DMS 273 (cell line): ENCODE results near the gene FAM219A.

Experiments
- DNase-seq: peaks from one replicate; lab custom pipeline; 2025; ENCODE audit not compliant: unreplicated experiment; lab: John Stamatoyannopoulos, UW

FAM219A gene

DNA sequence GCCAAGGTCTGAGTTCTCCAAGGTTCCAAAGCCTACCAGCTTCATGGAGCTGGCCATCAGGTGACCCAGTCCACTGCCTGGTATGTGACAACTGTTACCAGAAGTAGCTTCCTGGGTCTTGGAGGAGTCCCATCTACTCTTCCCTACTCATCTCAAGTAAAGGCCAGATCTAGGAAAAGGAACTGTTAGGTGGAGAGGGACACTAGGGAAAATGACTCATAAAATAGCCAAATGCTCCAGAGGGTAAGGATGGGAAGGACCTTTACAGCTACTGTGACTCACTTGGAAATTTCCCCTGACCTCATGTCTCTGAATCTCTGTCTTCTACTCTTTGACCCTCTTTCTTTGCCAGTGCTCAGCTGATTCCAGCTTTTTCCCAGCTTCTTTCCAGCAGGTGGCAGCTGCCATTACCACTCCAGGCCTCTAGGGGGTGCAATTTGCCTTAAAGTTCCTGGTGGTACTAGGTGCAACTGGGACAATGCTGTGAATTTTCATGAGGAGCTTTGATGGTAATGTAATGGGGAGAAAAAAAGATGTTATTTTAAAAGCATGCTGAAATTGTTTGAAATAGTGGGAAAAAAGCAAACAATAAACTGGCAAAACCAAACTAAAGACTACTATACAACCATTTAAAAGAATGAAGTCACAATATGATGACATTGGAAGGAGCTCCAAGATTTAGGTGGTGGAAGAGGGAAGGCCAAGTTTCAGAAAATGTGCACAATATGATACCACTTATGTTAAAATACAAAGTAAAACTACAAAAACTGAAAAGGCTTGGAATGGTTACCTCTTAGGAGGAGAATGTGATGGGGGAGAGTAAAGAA, 54.6 kb downstream of the FAM219A start:
- peak; percentile 87 for DNase-seq

DNA sequence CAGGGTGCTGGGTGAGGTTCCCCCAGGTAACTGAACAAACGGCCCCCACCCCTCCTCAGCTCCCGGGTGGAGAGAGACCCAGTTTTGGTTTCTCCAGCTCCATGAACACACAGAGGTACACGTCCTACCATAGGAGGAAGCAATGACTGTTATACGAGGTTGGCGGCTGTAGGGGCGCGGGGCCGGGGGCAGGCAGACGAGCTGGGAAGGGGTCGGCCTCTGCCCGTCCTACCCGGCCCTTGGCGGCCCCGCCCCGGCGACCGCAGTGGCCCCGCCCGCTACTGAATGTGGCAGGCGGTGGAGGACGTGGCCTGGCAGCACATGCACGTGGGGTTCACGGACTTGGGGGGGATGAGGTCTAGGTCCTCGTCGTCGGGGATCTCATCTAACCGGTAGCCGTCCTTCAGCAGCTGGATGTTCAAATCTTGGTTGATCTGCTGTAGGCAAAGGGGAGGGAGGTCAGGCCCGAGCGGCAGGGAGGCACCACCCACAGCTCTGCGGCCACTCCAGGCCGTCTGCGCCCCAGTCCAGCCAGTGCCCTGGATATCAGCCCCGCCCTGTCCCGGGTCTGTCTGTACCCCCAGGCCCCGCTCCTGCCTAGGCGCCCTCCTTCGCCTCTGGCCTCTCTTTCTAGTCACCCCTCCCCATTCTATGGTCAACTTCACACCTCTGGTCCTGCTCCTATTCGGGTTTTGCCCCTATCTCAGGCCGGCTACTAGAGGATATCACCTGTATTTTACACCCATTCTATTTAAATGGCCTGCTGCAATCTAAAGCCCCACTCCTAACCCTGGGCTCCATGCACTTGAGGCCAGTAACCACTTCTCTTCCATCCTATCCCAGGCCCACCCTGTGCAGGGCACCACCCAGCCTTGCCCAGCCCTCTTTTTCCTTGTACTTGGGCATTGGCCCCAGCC, 57.4 kb downstream of the FAM219A start:
- DNase-seq: no peak

DNA sequence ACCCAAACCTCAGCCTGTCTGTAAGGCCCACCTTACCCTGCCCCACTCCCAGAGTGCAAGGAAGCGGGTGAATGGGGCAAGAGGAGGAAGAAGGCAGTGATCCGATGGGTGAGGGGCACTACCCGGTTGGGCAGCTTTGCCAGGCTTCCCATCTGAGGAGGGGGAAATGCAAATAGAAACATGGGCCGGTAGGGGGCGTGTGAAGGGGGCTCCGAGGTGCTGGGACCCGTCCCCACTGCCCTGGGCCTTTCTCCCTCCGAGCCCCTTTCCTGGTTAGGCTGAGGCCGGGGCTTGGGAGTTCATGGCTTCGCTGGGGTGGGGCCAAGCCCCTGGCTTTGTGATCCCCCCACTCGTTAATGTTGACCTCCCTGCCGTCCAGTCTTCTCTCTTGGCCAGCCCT, 58.1 kb downstream of the FAM219A start:
- DNase-seq: no peak

DNA sequence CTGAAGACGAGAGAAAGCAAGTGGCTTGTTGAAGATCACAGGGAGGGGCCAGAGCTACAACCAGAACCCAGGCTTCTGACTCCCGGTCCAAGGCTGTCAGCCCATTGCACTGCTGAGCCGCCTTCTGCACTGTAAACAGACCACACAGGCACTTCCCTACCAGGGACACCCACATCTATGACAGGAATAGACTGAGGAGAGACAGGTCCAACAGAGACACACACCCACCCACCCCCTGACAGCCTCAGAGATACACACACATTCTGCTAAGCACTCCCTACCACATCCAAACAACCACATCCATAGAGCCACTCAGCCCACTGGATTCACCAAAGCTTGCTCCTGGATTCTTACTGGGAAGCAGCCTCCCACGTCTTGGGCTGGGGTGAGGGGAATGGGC, 58.6 kb downstream of the FAM219A start:
- no peak for DNase-seq

DNA sequence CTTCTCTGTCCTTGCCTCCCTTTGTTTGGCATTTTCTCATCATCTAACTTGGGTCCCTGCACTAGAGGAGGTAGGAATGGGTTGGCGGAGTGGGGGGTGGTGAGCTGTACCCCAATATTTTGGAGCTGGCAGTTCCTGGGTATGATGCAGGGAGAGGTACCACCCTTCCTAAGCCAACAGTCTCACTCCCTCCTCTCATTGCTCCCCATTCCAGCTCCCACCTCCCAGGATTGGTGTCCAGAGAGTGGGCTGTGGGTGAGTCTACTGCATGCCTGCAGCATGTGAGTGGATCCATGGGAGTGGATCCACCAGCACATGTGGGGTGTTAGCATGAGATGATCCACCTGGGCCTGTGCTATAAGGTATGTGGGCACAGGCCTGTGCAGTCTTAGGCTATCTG, 59.5 kb downstream of the FAM219A start:
- DNase-seq: no peak

DNA sequence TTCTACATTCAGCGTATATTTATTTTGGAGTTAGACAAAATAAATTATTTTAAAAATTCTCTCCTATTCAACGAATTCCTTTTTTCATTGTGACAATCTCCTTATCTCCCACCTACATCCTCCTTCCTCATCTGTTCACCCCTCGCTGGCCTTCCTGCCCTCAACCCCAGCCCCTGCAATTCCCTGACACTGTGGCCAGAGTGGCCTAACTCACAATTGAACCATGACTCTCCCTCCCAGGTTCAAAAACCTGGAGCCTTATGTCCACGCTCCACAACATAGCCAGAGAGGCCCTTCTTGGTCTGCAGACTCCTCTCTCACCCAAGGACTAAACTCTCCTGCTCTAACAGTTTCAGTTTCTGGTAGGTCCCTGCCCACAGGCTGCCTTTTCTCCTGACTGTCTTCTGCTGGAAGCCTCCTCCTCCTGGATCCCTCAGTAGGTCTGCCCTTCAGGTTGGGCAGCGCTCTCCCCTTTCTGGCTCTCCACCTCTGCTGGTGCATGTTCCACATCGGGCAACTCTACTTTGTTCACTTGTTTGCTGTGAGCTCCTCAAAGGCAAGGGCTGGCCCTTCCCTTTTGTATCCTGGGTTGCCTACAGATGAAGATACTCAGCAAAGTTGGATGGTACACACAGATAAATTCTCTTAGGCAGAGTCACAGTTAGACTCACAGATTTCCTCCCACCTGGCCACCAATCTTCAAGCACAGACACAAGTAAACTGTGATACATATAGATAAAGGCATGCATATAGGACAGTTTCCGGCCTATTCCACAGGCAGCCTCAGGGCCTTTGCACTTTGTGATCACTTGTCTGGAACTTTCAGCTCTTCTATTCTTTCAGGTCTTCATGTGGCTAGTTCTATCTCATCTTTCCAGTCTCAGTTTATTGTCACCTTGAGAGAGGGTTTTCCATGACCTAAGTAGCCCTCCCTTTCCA, 61.8 kb downstream of the FAM219A start:
- DNase-seq: no peak

DNA sequence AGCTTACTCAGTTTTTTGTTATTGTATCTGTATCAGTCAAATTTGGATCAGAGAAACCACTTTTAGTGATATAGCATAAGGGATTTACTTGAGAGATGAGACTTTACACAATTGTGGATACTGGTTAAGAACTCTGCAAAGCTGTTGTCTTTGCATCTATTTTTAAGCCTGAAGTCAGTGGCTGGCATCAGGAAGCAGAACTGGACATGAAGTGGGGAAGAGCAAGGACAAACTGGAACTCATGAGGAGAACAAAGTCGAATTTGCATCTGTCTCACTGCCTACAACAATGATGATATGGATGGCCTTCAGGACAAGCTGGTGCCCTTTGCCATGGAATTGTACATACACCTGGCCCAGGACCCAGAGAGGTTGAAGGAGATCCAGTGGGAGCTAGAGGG, 65.9 kb downstream of the FAM219A start:
- no peak for DNase-seq

DNA sequence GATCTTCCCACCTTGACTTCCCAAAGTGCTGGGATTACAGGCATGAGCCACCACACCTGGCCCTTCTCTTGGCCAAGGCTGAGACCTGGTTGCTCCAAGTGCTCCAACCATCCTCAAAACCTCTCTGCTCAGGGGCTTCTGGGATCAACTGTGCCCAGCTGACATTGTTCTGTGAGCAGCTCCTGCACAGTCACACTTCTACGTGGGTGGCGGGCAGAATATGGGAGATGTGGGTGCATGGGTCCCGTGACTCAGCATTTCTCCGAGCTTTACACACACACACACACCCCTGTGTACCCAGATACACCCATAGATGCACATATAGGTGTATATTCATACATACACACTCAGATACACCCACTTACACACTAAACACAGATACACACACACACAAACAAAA, 71.1 kb downstream of the FAM219A start:
- DNase-seq: no peak

DNA sequence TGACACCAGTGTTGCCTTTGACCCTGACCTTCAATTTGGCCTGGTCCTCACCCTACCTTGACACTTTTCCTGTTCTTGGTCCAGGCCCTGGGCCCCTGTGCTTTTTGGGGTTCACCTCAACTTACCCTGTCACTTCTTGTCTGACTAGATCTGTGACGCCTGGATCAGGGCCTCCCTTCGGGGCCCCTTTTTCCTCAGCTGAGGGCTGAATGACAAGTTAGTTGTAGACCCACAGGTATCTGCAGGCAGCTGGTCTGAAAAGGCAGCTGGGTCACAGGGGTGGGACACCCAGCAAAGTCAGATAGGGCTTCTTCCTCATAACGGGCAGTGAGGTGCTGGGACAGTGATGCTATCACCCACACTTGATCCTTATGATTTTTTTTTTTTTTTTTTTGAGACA, 71.7 kb downstream of the FAM219A start:
- no peak for DNase-seq

DNA sequence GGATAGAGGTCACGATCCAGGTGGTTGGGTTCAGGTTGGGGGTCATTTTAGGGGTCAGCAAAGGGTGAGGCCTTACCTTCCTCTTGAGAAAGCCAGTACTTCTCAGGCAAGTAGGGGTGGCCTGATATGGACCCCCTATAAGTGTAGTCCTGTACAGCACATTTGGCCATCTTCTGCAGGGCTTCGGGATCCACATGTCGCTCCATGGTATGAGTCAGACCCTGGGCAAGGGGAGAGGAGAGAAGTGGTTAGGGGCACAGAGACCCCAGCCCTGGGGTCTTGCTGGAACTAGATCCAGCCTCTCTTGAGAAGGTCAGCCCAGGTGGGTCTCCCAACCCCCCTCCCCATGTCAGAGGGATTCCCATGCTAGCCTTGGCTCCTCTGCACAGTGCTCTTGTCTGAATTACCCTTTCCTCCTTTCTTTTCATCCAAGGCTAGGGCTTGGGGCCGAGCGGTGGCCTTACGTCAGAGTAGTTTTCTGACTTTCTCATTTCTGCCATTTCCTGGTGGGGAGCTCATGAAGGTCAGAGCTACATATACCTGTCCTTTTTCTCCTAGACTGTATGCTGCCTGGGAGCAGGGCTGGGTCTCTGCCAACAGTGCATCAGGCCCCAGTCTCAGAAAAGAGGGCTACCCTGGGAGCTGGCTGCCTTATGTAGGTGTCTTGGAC, 72.7 kb downstream of the FAM219A start:
- DNase-seq: no peak

DNA sequence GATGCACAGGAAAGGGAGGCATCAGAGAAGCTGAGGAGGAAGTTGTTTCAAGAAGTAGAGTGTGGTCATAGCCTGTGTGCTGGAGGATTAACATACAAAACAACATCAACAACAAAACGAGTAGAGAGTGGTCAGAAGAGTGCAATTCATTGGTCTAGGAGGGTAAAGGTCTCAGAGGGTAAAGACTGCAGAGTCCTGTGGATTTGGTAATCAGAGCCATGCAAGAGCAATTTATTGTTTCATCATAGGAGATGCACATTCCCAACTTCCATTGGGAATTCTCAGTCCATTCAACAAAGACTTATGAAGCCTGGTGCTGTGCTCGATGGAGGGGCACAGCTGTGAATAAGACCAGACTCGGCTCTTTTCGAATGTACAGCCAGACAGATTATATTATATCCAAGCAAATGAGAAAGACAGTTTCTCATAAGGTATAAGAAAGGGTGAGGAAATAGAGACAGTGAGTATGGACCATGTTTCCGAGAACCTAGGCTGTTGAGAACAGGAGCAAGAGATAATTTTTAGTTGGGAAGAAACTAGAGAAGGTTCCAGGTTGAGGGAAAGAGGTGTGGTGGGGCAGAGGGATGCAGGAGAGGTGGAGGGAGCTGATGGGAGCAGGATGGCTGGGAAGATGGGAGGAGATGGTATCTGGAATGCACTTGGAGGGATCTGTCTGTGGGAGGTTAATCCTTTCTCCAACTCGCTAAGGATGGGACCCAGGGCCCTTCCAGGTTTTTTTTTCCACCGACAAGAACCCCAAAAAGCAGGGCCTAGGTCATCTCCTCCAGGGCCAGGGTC, 73.8 kb downstream of the FAM219A start:
- DNase-seq: no peak

DNA sequence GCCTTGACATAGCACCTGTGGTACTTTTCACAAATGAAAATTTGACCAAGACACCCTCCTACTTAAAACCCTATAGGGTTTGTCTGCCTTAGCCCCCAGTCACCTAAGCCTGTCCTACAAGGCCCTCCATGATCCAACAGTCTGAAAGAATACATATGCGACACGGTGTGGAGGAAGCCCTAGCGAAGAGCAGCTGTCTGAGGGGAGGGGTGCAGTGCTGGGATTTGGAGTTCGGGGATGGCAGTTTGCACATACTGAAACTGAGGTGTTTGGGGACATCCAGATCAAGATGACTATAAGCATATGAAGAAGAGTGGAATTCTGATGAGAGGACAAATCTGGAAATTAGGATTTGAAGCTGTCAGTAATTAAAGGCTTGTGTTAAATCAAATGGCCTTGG, 74.5 kb downstream of the FAM219A start:
- no peak for DNase-seq

DNA sequence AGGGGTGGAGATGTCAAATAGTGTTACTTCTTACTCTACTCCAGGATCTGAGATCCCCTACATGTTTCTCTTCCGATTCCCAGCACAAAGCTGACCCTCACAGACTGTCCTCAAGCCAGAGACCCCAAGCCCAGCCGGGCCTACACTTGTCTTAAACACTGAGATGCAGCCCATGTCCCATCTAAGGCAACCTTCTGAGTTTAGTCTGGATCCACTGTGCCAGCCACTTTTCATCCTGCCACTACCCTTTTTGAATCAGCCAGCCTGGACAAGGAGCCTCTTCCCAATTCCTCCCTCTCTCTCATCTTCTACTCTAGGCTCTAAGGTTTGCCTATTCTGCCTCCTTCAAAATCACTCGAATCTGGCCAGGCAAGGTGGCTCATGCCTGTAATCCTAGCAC, 75.5 kb downstream of the FAM219A start:
- no peak for DNase-seq

DNA sequence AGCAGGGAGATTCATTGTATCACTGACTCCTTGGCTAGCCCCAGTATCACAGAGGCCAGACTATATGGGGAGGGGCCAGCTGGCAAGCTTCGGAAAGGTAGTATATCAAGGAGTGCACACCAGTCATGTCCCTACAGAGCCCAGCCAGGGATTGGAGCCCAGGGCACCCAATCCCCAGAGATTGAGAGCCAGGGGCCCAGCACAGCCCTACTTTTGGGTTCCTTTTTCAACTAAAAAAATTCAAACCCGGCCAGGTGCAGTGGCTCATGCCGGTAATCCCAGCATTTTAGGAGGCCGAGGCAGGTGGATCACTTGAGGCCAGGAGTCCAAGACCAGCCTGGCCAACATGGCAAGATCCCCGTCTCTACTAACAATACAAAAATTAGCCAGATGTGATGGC, 76.3 kb downstream of the FAM219A start:
- DNase-seq: no peak

DNA sequence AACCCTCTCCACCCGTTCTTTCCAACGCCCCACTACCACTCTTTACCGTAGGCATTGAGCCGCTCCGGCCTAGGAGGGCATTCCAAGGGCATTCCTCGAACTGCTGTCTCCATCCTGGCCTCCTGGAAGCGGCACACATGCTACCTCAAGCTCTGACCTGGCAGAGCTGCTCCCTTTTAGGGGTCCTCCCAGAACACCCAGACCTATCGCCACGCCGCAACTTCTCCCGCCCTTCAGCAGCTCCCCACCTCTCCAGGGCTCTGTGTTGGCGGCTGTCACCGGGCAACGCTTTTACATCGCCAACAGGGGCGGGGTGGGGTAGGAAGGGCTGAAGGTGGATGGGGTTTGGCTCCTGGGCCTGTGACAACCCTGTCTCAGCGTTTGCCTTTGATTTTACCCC, 77.0 kb downstream of the FAM219A start:
- no peak for DNase-seq

DNA sequence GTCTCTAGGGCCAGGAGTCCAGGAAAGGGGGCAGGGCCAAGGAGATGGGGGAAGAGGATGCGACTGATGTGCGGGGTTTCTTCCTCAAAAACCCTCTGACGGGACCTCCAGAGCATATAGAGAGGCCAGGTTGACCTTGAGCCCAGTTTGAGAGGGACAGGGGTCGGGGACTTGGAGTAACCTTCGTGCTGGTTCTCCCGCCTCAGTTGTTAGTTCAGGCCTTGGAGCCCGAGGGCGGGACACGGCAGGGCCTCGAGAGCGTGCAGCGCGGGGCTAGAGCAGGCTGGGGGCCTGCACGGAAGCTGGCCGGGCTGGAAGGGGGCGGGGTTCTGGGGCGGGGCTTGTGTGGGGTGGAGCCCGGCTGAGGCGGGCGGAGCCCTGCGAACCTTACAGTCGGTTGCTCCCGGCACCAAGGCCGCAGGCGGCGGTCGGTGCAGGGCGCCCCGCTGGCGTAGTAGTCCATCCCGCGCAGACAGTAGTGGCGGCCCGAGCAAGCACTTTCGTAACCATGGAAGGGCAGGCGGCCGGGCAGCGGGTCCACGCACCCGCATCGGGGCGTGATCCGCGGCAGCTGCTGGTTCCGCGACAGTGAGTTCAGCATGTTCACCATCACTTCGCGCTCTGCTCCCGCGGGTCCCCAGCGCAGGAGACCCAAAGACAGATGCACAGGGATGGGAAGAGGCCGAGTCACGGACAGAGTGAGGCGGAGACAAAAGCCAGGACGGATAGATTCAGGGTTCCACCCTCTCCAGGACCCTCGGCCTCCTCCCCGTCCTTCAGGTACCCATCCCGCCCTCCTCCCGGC, 77.7 kb downstream of the FAM219A start:
- DNase-seq: peak; percentile 75

DNA sequence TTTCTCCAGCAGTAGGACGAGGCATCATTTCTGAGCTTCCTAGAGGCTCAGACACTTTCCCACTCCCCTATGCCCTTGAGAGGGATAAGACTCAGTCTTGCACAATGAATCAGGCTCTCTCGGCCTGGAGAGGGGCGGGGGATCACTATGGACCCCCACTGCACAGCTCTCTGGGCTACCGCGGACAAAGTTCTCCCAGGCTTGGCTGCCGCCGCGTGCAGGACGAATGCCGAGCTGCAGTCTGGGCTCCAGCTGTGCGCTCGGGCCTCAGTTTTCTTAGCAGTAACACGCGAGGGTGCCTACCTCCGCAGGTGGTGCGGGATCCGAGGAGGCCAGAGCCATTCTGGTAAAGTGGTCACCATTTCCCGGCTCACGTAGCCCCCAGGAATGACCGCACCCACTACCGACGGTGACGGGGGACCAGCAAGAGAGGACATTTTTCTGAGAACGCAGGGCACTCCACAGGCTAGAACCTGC, 78.3 kb downstream of the FAM219A start:
- no peak for DNase-seq

DNA sequence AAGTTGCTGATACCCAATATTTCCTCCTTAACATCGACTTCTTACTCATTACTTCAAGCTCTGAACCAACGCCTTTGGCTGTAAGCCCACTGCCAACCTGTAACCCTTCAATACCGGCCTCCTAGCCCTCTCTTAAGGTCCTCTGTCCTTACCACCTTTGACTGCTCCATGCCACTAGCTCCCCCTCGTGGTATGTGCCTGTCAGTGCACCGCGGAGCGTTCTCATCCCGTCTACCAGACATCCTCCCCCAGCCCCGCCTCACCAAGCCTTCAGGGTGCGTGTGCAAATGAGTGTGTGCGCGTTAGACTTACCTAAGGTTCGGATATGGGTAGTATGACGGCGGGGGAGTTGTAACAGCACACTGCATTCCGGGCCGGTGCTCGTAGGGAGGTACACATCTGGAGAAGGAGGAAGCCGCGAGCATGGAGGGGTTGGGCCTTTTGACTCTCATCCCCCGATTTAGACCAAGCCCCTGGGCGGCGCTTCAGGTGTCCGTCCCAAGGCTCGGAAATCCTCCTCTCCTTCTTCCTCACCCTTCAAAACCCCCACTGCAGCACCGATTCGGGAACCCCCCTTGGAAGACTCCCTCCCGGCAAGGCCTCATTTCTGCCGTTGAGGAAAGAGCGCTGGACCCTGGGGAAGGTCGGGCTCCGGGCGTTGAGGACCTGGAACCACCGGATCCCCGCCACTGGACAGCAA, 78.9 kb downstream of the FAM219A start:
- peak; percentile 90 for DNase-seq
